Cardiac muscle cell (in vitro differentiated cells and primary cell): ENCODE data around the gene PDHX. TPM values are rescaled to one million over a fixed set of nuclear protein-coding genes. Genes with fewer than 3 reads are reported as not detected.

ENCODE experiments used
- DNase-seq, 2 donors: peaks; one replicate each; pipeline versions ENCODE4 v3.0.0 to v3.0.0-alpha.2; 2010 to 2017; ENCODE audit warnings: low read depth in 1 of 2, low spot score in 1 of 2
- H3K27ac ChIP-seq: fragments of 200-600 bp; sonication (generic); 2 replicates; pipeline ENCODE4 v1.5.1; 2016
- H3K27me3 ChIP-seq: fragments of 200-600 bp; sonication (generic); 2 replicates; pipeline ENCODE4 v1.6.0; 2016; ENCODE audit warnings: control low read depth
- H3K36me3 ChIP-seq: fragments of 200-600 bp; sonication (generic); 2 replicates; pipeline ENCODE4 v1.5.1; 2016; ENCODE audit warnings: control low read depth
- H3K4me1 ChIP-seq: fragments of 200-600 bp; sonication (generic); 2 replicates; pipeline ENCODE4 v1.8.1; 2017; ENCODE audit warnings: low read depth, mild to moderate bottlenecking, mixed run types
- H3K4me3 ChIP-seq: fragments of 200-600 bp; sonication (generic); 2 replicates; pipeline ENCODE4 v1.5.1; 2016; ENCODE audit warnings: mild to moderate bottlenecking
- H3K9me3 ChIP-seq: fragments of 200-600 bp; sonication (generic); 2 replicates; pipeline ENCODE4 v1.5.1; 2017; ENCODE audit warnings: low read depth, mild to moderate bottlenecking, control low read depth
- polyA plus RNA-seq: library from polyadenylated mRNA; unstranded; fragments of >200 nt; fragmentation: Nextera tagmentation; extraction: Ambion mirVana; gene quantifications from 2 replicates; pipeline ENCODE4 v1.2.1, GENCODE V29; 2016
- total RNA-seq: library from RNA; depleted of rRNA; stranded (reverse); fragments of >200 nt; gene quantifications from 2 replicates; pipeline ENCODE4 v1.2.3, GENCODE V29; 2016
- TF ChIP-seq, protein P1 (sequence below): IDR thresholded peaks from 2 replicates; pipeline ENCODE4 v1.5.1; 2012; ENCODE audit warnings: low read depth, mild to moderate bottlenecking, low read length

Gene PDHX
- total and polyA plus RNA-seq, 2 experiments from 2014 or later: 69.9 to 87.1 TPM

DNA sequence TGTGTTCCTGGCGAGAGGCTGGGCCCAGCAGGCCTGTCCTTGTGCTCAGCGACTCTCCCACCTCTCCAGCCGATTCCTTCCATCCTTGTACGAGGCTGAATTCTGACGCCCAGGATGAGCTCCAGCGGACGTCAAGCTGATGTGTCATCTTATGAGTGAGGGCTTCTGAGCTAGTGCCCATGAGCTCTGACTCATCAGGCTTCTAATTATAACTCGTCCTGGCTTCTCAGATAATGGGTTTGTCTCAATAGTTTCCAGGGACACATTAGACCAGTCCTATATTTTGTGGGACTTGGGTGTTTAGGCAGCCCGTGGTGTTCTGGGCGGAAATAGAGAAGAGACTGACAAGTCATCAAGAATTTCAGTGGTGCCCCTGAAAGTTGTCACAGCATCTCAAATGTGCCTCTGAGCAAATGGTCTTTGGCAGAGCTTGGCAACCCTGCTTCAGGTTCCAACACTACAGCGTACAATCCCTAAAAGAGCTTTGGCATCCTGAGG lies 114.3 kb downstream of the PDHX start:
- peak in 1 of 2 donors; percentile 73 for DNase-seq
- TF ChIP-seq, protein P1, sequence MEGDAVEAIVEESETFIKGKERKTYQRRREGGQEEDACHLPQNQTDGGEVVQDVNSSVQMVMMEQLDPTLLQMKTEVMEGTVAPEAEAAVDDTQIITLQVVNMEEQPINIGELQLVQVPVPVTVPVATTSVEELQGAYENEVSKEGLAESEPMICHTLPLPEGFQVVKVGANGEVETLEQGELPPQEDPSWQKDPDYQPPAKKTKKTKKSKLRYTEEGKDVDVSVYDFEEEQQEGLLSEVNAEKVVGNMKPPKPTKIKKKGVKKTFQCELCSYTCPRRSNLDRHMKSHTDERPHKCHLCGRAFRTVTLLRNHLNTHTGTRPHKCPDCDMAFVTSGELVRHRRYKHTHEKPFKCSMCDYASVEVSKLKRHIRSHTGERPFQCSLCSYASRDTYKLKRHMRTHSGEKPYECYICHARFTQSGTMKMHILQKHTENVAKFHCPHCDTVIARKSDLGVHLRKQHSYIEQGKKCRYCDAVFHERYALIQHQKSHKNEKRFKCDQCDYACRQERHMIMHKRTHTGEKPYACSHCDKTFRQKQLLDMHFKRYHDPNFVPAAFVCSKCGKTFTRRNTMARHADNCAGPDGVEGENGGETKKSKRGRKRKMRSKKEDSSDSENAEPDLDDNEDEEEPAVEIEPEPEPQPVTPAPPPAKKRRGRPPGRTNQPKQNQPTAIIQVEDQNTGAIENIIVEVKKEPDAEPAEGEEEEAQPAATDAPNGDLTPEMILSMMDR: no peak
- peaks cover 35% of the 10 kb centered on the region for H3K4me1 ChIP-seq
- H3K36me3 ChIP-seq: no peaks in the 10 kb centered on the region
- H3K27ac ChIP-seq: no peak overlapping the region
- H3K9me3 ChIP-seq: no peaks in the 10 kb centered on the region
- H3K4me3 ChIP-seq: no peak overlapping the region
- H3K27me3 ChIP-seq: no peaks in the 10 kb centered on the region

DNA sequence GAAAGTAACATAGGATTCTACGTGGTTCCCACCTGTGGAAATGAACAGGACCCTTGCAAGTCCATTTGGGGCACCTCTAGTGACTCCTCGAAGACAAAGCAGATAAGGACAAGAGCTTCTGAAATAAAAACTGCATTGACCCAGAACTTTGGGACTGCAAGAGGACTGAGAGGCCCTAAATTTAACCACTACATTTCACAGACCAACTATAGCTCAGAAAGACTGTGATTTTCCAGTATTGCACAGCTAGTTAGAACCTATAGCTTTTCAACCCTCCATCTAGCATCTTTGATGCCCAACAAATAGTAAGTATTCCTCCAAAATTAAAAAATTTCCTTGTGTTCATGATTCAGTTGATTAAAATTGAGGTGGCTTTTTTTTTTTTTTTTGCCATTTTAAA lies 114.9 kb downstream of the PDHX start:
- Histone ChIP-seq H3K36me3 (no peaks in the 10 kb centered on the region), H3K27me3 (no peaks in the 10 kb centered on the region), H3K4me1 (peaks cover 41% of the 10 kb centered on the region), H3K4me3 (no peak overlapping the region), H3K9me3 (no peaks in the 10 kb centered on the region), H3K27ac (no peak overlapping the region)
- TF ChIP-seq, protein P1: no peak
- no peak for DNase-seq

GRCh38 chr11:35031867-35032266 lies 115.4 kb downstream of the PDHX start:
- Histone ChIP-seq H3K27ac (no peak overlapping the region), H3K9me3 (no peaks in the 10 kb centered on the region), H3K27me3 (no peaks in the 10 kb centered on the region), H3K4me3 (no peak overlapping the region), H3K4me1 (peaks cover 44% of the 10 kb centered on the region), H3K36me3 (no peaks in the 10 kb centered on the region)
- DNase-seq: no peak
- TF ChIP-seq, protein P1: no peak

DNA sequence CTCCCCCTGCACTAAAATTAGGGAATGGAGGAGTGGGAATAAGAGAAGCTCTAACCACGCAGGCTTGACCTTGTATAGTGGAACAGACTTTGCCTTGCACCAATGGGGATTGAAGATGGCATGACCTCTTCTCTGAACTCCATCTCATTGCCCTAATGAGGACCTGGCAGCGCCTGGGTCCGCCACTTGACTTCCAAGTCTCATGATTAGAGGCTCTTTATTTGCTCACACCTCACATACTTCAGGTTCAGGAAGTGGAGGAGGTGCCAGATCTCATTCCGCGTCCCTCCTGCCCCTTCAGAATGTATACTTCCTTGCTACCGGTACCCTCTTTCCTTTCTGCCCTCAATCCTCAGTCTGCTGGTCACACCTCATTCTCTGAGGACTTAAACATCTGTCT lies 116.6 kb downstream of the PDHX start:
- Histone ChIP-seq H3K36me3 (no peaks in the 10 kb centered on the region), H3K27ac (no peak overlapping the region), H3K4me1 (peaks cover 44% of the 10 kb centered on the region), H3K4me3 (no peak overlapping the region), H3K9me3 (no peaks in the 10 kb centered on the region), H3K27me3 (no peaks in the 10 kb centered on the region)
- TF ChIP-seq, protein P1: no peak
- DNase-seq: no peak

- no peak for DNase-seq
- TF ChIP-seq, protein P1: no peak
- Histone ChIP-seq H3K27me3 (no peaks in the 10 kb centered on the region), H3K27ac (no peak overlapping the region), H3K4me1 (peaks cover 44% of the 10 kb centered on the region), H3K9me3 (no peaks in the 10 kb centered on the region), H3K36me3 (no peaks in the 10 kb centered on the region), H3K4me3 (no peak overlapping the region)
These were observed 118.0 kb downstream of the PDHX start for GRCh38 chr11:35034401-35034800.
